HG03342 (cell line): ENCODE results near the gene TTLL8.
A peak's percentile ranks its signal among the peaks of the same experiment; 100 is the strongest.

Experiments
- ATAC-seq: cut with Tn5 transposase; IDR thresholded peaks from one replicate; pipeline ENCODE4 v1.9.1; 2021; ENCODE audit warnings: mild to moderate bottlenecking, moderate library complexity; ENCODE audit not compliant: unreplicated experiment

The TTLL8 gene

DNA sequence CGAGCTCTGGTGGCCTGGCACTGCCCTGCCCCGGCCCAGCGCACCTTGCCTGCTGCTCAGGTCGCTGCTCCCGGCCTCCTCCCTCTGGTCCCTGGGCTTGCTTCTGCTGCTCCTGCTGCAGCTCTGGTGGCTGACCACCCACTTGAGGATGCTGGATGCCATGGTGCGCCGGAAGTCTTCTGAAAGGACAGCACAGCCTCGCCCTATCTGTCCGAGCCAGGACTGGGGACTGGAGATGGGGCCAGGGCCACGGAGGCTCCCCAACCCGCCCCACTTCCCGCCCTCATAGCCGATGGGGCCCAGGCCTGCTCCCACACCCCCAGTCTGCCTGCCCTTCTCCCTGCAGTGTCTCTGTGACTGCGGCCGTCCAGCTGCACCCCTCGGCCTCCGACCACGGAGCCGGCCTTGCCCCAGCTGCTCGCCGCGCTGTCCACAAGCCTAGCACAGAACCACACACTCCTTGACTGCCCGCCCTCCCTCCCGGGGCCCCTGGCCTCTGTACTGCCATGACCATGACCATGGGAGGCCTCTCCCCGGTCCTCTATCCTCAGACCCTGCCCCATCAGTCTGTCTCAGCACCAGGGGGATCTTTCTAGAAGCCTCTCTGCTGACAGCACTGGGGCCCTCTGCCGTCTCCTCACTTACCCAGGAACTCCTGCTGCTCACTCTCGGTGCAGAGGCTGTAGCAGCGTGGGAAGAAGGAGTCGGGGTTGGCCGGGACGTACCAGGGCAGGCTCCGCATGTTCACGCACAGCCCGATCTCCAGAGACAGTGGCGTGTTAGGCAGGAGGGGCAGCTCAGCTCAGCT lies 12.7 kb downstream of the TTLL8 start:
- no peak for ATAC-seq

DNA sequence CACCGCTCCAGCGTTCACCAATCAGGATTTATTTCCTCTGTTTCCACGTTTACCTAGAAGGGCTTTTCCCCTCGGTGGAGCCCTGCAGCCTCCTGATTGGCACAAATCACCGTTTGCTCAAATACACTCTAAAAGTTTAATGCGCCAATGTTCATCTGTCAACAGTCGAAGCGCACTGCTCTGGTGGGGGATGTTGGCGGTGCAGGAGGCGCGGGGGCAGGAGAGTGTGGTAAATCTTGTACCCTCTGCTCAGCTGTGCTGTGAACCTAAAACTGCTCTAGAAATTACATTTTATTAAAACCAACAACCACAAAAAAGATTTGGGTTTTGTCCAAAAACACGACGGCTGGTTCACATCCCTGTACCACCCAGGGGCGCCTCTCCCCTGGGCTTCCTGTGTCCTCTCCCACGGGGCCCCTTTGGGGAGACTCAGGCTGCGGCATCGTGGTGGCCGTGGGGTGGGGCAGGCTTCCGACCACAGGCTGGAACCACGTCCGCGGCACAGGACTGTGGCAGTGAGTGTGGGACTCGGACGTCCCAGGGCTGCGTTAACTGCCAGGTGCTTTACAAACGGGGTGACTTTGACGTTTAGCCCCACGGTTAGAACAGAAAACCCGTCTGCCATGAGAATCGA lies 13.5 kb downstream of the TTLL8 start:
- no peak for ATAC-seq

- ATAC-seq: no peak
Observed at GRCh38 chr22:50041361-50042065, 16.6 kb downstream of the TTLL8 start.

- ATAC-seq: no peak
Observed at GRCh38 chr22:50040717-50041116, 17.4 kb downstream of the TTLL8 start.

- ATAC-seq: no peak
Observed at GRCh38 chr22:50039669-50040443, 18.2 kb downstream of the TTLL8 start.

- ATAC-seq: no peak
Observed at GRCh38 chr22:50035976-50036724, 21.9 kb downstream of the TTLL8 start.

DNA sequence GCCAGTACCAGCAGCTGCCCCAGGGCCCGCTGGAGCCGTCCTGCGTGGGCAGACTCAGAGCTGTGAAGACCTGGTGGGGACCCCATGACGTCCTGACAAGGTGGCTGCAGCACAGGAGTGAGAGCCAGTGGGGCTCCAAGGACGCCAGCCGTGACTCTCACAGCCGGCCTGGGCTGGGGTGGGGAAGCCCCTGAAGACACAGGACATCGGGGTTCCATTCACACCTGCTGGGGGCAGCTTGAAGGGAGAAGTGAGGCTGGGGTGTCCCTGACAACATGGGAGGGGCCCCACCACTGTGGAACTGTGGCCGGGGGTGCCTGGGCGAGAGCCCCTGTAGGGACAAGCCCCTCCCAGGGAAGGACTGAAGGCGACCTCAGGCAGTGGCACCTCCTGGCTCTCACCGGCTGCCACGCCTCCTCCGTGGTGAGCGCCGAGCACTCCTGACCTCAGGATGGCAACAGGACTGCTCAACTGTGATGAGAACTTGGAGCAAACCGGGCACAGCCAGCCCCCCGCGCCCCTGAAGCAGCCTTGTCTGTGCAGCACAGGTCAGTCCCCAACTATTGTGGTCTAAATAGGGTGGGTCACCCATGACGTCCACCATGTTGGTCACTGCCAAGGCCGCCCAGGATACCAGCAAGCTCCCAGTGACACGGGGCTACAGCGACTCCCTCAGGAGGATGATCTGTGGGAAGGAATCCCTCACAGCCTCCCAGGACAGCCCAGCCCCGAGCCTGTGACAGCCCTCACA lies 22.8 kb downstream of the TTLL8 start:
- ATAC-seq: no peak

GRCh38 chr22:50034126-50035081 lies 23.7 kb downstream of the TTLL8 start:
- ATAC-seq: no peak

DNA sequence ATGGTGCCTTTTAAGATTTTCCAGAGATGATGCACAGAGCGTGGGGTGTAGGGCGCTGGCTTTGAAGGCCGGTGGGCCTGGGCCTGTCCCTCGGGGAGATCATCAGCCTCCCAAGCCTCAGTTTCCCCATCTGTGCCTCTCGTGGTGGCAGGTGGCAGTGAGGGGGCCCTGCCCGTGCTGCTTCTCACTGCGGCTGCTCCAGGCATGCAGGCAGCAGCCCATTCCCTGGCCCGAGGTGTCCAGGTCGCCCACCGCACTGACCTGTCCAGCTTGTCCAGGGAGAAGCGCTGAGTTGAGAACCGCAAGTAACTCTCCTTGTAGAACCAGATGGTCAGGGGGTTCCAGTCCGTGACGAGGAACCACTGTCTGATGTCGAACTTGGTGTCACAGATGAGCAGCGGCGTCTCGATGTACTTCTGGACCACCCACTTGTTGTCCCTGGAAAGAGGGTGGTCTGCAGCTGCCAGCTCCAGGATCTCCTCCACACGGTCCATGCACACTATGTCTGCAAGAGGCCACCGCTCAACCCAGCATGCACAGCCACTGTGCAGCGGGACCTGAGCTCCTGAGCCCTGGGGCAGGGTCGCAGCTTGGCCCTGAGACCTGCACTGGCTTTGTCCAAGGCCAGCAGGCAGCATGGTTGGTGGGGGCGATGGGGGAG lies 25.0 kb downstream of the TTLL8 start:
- ATAC-seq: no peak

DNA sequence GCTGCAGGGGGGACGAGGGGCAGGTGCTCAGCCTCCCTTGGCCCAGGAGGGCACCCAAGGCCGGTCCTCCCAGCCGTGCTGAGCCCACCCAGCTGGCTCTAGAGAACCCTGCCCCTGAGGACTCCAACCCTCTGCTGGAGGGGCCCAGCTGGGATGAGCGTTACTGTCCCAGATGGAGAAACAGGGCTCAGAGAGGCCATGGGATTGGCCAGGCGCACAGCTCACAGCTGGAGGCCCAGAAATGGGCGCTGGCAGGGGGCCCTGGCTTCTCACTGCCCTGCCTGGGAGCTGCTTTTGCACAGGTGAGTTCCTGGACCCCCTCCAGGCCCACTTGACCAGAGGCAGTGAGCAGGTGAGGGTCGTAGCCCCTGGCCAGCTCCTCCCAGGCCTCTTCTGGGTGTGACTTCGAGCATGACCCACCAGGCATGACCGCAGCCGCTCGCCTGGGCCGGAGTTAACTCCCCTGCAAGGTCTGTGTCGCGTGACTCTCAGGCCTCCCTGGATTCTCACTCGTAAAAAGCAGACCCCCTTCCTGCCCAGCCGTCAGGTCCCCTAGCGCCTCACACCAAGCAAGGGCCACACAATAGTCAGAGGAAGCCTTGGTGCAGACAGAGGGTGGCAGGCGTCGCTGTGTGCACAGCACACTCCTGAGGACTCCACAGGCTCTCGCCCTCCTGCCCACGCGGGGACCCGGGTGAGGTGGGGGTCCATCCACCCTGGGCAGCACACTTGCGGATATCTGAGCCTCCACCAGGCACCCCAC lies 25.8 kb downstream of the TTLL8 start:
- ATAC-seq: no peak

- ATAC-seq: no peak
Observed at GRCh38 chr22:50031189-50032091, 26.7 kb downstream of the TTLL8 start.

DNA sequence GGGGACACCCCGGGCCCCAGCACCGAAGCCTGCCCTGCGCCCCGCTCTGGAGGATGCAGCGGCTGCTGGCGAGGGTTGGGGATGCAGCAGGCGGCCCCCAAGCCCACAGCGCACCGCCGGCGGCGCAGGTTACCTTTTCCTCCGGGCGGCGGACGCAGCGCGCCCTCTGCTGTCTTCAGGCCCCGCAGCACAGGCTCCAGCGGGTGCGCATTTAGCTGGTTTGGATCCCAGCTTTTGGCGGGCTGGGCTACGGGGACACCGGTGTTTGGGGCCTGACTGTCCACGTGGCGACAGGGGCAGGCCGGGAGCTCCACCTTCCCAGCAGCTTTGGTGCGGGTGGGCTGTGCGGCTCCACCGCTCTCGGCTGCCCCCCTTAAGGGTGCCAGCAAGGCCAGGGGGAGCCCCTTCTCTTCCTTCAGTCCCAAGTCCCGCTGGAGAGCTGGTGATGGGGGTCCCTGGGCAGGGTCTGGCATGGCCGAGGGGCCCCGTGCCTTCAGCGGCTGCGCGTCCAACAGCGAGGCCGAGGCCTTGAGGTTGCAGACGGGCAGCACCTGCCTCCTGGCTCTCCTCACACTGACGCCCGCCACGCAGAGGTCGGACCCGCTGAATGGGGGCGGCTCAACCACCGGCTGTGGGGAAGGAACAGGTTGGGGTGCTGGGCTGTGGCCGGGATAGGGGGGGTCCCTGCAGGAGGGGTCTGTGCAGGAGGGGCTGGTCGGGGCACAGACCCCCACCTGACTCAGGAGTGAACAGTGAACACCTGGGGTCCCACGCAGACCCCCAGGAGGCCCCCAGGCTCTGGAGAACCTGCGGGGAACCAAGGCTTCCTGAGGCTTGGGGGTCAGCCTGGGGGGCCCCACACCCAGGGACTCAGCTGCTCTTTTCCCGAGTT lies 27.6 kb downstream of the TTLL8 start:
- ATAC-seq: peak; percentile 63

DNA sequence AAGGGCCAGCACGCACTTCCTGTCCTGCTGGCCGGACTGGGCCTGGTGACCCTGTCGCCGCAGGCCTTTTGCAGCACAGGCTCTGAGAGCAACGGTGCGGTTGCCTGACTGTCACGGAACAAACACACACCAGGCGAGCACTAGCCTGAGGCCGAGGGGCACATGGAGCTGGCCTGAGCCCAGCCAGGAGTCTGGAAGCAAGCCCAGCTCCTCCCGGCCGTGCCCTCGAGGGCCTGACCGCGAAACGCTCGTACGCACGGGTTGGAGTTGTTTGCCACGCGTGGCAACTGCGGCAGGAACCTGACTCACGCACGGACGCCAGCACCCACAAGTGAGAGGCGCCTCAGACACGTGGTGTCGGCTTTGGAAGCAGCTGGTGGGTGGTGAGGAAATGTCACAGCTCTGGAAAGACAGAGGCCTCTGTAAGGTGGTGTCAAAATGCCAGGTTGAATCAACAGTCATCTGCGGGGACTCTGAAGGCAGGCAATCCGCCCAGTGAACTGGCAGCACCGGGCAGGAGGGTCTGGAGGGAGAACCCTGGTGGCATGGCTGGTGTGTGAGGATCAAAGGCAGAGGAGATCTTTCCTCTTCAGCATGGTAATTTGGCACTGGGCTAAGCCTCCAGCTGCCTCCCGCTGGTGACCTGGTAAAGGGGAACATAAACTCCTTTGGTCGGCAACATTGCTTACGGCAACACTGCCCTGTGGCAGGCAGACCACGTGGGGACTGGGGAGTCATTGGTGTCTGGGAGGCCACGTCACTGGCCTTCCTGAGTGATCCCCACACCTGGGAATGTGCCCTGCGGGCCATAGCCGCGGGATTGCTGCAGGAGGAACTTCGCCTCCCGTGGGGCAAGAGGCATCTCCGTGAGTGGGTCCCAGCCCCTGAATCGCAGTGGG lies 30.2 kb downstream of the TTLL8 start:
- ATAC-seq: no peak

GRCh38 chr22:50025993-50026392 lies 32.1 kb downstream of the TTLL8 start:
- ATAC-seq: no peak
